GM12872 (cell line): ENCODE data around the gene BCS1L.

Source experiments
- TF ChIP-seq, protein P1 (sequence below): IDR thresholded peaks from 3 replicates; pipeline ENCODE4 v1.5.1; 2011; ENCODE audit warnings: low read depth, mild to moderate bottlenecking, low read length, moderate library complexity; ENCODE audit not compliant: insufficient read depth

The BCS1L gene

DNA sequence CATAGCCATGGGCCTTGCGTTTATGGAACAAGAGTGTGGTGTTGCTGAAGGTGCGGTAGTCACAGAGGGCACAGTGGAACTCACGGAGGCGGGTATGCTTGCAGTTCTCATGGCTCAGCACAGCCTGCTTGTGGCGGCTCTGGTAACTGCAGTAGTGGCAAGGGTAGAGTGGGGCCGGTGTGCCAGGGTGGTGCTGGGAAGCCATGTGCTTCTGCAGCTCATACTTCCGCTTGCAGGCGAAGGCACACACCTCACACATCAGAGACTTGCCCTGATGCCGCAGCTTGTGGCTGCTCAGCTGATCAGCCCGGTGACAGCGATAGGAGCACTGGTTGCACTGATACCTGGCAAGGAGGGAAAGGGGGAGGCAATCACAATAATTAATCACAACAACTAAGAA, 14.8 kb upstream of the BCS1L start:
- TF ChIP-seq, protein P1, sequence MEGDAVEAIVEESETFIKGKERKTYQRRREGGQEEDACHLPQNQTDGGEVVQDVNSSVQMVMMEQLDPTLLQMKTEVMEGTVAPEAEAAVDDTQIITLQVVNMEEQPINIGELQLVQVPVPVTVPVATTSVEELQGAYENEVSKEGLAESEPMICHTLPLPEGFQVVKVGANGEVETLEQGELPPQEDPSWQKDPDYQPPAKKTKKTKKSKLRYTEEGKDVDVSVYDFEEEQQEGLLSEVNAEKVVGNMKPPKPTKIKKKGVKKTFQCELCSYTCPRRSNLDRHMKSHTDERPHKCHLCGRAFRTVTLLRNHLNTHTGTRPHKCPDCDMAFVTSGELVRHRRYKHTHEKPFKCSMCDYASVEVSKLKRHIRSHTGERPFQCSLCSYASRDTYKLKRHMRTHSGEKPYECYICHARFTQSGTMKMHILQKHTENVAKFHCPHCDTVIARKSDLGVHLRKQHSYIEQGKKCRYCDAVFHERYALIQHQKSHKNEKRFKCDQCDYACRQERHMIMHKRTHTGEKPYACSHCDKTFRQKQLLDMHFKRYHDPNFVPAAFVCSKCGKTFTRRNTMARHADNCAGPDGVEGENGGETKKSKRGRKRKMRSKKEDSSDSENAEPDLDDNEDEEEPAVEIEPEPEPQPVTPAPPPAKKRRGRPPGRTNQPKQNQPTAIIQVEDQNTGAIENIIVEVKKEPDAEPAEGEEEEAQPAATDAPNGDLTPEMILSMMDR, result no peak

DNA sequence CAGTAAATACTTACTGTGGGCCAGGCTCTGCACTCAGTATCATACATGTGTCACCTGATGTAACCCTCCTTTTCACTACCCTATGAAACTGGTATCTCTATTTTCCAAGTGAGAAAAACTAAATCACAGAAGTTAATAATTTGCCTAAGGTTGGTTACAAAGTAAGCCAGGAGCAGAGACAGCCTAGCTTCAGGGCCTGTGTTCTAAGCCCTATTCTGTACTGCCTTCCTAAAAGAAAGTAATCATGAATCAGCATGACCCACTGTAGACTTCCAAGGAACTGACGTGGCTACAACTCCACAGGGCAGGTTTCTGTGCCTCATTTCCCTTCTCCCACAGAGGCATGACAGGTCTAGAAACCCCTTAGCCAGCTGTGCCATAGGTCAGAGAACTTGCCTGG, 14.4 kb upstream of the BCS1L start:
- TF ChIP-seq, protein P1, result no peak

DNA sequence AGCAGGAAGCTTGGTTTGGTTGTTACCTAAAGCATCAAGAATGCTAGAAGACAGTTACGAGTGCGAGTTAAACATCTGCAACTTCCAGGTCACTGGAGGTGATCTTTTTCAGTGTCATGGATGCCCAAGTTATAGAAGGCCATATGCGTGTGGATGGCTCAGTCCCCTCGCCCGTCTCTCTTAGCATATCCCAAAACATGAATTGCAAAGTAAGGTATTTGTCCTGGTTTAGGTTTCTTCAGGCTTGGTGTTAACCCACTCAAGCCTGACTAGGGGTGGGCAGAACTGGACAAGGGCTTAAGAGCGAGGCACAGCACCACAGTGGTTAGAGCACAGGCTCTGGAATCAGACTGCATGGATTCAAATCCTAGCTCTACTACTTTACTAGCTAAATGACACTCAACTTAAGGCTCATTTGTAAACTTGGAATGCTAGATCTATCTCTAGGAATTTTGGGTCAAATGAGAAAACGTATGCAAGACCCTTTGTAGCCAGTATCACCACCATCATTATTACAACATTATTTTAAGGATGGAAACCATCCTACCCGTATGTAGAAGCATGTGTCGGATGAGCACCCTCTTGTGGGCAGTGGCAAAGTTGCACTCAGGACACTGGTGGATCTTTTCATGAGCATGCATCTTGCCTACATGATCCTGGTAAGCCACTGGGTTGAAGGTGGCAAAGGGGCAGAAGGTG, 11.2 kb upstream of the BCS1L start:
- TF ChIP-seq, protein P1, result peak; percentile 94

DNA sequence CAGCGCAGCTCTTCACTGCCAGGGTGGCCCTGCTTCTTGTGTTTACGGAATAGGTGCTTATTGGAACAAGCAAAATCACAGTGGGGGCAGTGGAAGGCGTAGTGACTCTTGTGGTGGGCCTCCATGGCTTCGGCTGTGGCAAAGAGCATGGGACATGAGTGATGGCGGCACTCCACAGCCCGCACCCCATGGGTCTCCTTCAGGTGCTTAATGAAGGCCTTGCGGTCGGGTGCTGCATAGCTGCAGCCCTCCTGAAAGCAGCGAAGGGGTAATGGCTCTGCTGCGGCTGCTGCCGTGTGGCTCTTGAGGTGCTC, 10.7 kb upstream of the BCS1L start:
- TF ChIP-seq, protein P1, result no peak

DNA sequence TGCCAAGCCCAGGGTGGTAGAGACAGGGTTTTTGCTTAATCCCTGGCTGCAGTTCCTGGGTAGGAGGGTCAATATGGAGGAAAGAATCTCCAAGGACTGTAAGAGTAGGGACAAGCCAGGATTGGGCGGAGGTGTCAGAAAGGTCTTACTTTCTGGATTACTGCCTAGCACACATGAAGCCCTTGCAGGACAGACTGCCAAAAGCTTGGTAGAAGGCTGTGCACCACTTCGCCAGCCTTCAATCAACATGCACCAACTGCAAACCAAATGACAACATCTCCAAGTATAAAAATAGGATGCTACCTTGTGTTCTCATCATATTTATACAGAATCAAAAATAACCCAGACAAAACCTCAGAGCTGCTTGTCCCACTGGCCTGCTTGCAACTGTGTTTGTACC, 3.7 kb upstream of the BCS1L start:
- TF ChIP-seq, protein P1, result no peak

DNA sequence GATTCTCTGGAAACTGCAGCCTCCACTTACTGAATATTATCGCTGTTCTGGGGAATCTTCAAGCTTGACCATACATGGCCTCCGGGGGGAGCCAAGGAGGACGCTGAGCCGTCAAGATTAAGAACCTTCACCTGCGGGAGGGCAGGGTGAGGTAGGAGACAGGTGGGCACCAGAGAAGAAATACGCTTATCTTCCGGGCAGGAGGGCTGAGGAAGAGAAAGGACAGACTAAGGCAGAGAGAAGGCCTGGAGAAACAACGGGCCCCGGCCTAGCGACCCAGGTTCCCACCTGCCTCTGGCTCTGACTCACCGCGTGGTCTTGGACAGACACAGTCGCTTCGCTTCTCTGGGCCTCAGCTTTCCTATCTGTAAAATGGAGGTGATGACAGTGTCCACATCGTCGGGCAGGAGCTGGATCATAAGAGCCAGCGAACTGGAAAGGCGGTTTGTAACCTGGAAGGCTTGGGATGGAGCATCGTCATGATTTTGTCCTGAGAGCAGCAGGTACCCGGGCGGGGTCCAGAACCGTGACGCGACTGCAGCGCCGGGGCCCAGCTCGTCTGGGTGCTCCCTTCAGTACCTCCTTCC, 719 bp upstream of the BCS1L start:
- TF ChIP-seq, protein P1, result peak; percentile 72

DNA sequence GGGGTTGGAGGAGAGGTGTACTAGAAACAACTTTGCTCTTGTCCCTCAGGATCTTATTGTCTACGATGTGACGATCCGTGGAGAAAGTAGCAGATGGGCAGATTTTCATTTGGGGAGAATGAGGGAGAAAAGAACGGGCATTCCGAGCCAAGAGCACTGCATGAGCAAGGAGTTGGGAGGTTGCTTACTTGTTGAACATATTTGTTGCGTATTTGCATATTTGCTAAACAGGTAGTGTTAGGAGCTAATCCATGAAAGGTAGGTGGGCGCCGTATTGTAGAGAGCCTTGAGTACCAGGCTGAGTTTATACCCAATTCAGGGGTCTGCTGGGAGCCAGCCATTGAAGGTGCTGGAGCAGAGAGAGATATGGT, 490 bp downstream of the BCS1L start:
- TF ChIP-seq, protein P1, result no peak
